ENCODE data around the gene HP1BP3.

GRCh38 chr1:20830378-20830777 is 43.3 kb upstream of the HP1BP3 start:
- TF ChIP-seq POLR2A (IDR thresholded peaks at IDR 0.05) (no peak), CTCF (IDR thresholded peaks at IDR 0.05) (no peak)
